ENCODE results near the gene ELMO1.

- no peak for TF ChIP-seq EZH2 (IDR thresholded peaks at IDR 0.05; ENCODE audit: low read length)
- TF ChIP-seq, protein P1, sequence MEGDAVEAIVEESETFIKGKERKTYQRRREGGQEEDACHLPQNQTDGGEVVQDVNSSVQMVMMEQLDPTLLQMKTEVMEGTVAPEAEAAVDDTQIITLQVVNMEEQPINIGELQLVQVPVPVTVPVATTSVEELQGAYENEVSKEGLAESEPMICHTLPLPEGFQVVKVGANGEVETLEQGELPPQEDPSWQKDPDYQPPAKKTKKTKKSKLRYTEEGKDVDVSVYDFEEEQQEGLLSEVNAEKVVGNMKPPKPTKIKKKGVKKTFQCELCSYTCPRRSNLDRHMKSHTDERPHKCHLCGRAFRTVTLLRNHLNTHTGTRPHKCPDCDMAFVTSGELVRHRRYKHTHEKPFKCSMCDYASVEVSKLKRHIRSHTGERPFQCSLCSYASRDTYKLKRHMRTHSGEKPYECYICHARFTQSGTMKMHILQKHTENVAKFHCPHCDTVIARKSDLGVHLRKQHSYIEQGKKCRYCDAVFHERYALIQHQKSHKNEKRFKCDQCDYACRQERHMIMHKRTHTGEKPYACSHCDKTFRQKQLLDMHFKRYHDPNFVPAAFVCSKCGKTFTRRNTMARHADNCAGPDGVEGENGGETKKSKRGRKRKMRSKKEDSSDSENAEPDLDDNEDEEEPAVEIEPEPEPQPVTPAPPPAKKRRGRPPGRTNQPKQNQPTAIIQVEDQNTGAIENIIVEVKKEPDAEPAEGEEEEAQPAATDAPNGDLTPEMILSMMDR (optimal IDR thresholded peaks at IDR 0.05 in 1 of 3, IDR thresholded peaks at IDR 0.05 in 1 of 3, conservative IDR thresholded peaks at IDR 0.05 in 1 of 3; ENCODE audit: extremely low read depth in 1 of 3, insufficient read depth in 2 of 3, low read length in 3 of 3), result no peak
Observed at GRCh38 chr7:37085600-37085999, 363.1 kb downstream of the ELMO1 start.

Data from keratinocyte (primary cell).